Measurements from ENCODE around the gene EVI2B.
"Not testable (repeated sequence)": the region's sequence is repeated elsewhere in the genome, so short reads cannot be mapped to it uniquely, and the experiment has no call there.

Gene EVI2B

GRCh38 chr17:31269578-31269983 is 44.3 kb downstream of the EVI2B start:
- no peak for DNase-seq (ENCODE audit: low spot score)

GRCh38 chr17:31269036-31269577 is 44.7 kb downstream of the EVI2B start:
- no peak for DNase-seq (ENCODE audit: low spot score)

GRCh38 chr17:31266042-31266441 is 47.8 kb downstream of the EVI2B start:
- DNase-seq (ENCODE audit: low spot score) = no peak

GRCh38 chr17:31262923-31263322 is 50.9 kb downstream of the EVI2B start:
- DNase-seq (ENCODE audit: low spot score) = not testable (repeated sequence)

GRCh38 chr17:31261601-31262000 is 52.3 kb downstream of the EVI2B start:
- DNase-seq (ENCODE audit: low spot score) = no peak

- DNase-seq (ENCODE audit: low spot score) = no peak
These were observed 53.7 kb downstream of the EVI2B start for GRCh38 chr17:31260151-31260550.

GRCh38 chr17:31256936-31257335 is 56.9 kb downstream of the EVI2B start:
- DNase-seq (ENCODE audit: low spot score) = no peak

- DNase-seq (ENCODE audit: low spot score) = no peak
These were observed 59.2 kb downstream of the EVI2B start for GRCh38 chr17:31254654-31255053.

All from HuH-7 (cell line).